ENCODE results near the gene GRIN1. TPM values are rescaled to one million over a fixed set of nuclear protein-coding genes. Genes with fewer than 3 reads are reported as not detected.

GRIN1 gene
- total RNA-seq, 2 donors from 2014 or later: 0.46 to 0.47 TPM

DNA sequence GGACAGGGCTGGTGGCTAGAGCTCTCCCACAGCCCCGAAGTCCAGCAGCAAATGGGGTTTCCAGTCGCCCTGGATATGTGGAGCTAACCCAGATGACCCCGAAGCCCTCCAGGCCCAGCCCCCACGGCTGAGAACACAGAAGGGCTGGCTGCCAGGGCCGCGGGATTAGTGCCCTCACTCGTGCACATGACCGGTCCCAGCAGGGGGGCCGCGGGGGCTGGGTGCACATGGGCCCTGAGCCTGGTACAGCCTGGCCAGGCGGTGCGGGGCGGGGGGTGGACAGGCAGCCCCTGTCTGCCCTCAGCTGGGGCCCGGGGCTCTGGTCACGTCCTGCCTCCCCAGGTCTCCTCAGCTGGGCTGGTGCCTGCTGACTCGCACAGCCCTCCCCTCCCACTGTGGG lies 55.4 kb downstream of the GRIN1 start:
- intact Hi-C loops (cut with DNase I, micrococcal nuclease): loop anchor here in 1 of 2 donors (5.0 kb wide), 1 partner anchor 52 kb away; no protein-coding TSS in a partner anchor
- ATAC-seq (no peak), DNase-seq (peak in 1 of 2 donors; percentile 54)

- peak; percentile 85 to 86 for DNase-seq
- intact Hi-C loops (cut with DNase I, micrococcal nuclease): loop anchor here in 1 of 2 donors (5.0 kb wide), 1 partner anchor 53 kb away; no protein-coding TSS in a partner anchor
- ATAC-seq: peak; percentile 51
Measured at GRCh38 chr9:137194909-137195308, 56.0 kb downstream of the GRIN1 start.

- peak; percentile 90 to 93 for DNase-seq
- intact Hi-C loops (cut with DNase I, micrococcal nuclease): no loop called here
- ATAC-seq: peak; percentile 55
Measured at GRCh38 chr9:137195525-137196220, 56.7 kb downstream of the GRIN1 start.

GRCh38 chr9:137198051-137198901 lies 59.3 kb downstream of the GRIN1 start:
- intact Hi-C loops (cut with DNase I, micrococcal nuclease): no loop called here
- DNase-seq (peak; percentile 73 to 89), ATAC-seq (peak; percentile 38)

GRCh38 chr9:137198902-137199283 lies 59.9 kb downstream of the GRIN1 start:
- DNase-seq (peak in 1 of 2 donors; percentile 41), ATAC-seq (no peak)
- intact Hi-C loops (cut with DNase I, micrococcal nuclease): no loop called here

DNA sequence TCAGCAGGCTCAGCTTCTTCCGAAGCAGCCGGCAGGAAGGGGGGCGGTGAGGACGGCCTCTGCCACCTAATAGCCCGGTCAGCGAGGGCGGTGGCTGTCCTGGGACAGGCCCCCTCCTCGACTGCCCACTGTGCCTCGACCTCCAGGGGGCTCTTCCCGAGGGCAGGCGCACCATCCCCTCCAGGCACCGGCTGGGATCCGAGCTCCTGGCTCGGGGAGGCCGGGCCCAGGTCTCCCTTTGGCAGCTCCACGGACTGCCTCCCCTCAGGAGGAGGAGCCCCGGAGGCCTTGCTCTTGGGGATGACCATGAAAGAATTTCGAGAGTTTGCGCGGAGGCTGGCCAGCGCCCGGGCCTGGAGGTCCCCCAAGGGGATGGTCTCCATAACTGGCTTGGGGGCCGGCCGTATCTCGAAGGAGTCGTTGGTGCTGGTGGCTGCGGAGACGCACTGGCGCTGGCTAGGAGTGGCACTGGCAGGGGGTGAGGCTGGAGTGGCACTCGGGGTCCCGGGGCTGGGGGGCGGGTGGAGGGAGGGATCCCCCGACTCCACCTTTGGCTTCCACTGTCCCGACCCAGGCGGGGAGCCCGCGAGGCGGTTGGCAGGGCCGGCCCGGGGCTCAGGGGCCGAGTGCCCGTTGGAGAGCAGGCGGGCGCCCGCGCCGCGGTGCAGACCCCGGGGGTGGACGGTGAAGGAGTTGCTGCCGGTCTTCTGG lies 60.6 kb downstream of the GRIN1 start:
- peak in 1 of 2 donors; percentile 30 for DNase-seq
- ATAC-seq: no peak
- intact Hi-C loops (cut with DNase I, micrococcal nuclease): no loop called here

GRCh38 chr9:137200311-137201204 lies 61.6 kb downstream of the GRIN1 start, which contains the start of gene TPRN:
Gene TPRN (minus strand): TSS chr9:137200741. CDS start chr9:137200711, 30 bp downstream.
- peak; percentile 71 for ATAC-seq
- intact Hi-C loops (cut with DNase I, micrococcal nuclease): no loop called here
- peak; percentile 99 to 100 for DNase-seq

DNA sequence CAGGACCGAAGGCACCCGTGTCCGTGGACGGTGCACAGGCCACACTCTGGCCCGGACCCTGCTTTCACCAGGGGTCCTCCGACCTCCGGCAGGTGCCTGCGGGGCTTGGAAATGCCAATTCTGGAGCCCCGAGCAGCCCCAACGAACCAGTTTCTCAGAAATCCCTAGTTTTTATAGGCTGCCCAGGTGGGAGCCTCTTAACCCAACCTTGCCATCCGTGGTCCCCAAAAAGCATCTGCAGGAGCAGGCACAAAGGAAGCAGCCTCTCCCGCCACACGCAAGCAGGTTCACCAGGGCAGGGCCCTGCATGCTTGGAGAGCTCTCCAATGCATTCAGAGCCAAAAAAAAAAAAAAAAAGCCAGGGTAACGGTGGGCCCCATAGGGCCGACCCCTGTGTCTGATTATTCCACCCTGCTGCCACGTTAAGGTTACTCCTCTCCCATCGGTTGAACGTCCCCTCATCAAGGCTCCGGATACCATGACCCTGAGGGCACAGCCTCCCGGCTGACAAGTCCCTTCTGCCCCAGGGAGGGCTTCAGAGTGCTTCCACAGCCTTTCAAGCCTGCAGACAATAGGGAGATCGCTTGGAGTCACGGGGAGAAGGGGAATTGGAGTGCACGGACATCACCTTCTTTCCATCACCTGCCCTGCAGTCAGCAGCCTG lies 62.4 kb downstream of the GRIN1 start:
- DNase-seq (no peak), ATAC-seq (no peak)
- intact Hi-C loops (cut with DNase I, micrococcal nuclease): no loop called here

- no peak for ATAC-seq
- DNase-seq: no peak
- intact Hi-C loops (cut with DNase I, micrococcal nuclease): no loop called here
Measured at GRCh38 chr9:137202966-137203365, 64.0 kb downstream of the GRIN1 start.

- ATAC-seq: no peak
- intact Hi-C loops (cut with DNase I, micrococcal nuclease): no loop called here
- DNase-seq: peak in 1 of 2 donors; percentile 24
Measured at GRCh38 chr9:137204731-137205125, 65.8 kb downstream of the GRIN1 start.

DNA sequence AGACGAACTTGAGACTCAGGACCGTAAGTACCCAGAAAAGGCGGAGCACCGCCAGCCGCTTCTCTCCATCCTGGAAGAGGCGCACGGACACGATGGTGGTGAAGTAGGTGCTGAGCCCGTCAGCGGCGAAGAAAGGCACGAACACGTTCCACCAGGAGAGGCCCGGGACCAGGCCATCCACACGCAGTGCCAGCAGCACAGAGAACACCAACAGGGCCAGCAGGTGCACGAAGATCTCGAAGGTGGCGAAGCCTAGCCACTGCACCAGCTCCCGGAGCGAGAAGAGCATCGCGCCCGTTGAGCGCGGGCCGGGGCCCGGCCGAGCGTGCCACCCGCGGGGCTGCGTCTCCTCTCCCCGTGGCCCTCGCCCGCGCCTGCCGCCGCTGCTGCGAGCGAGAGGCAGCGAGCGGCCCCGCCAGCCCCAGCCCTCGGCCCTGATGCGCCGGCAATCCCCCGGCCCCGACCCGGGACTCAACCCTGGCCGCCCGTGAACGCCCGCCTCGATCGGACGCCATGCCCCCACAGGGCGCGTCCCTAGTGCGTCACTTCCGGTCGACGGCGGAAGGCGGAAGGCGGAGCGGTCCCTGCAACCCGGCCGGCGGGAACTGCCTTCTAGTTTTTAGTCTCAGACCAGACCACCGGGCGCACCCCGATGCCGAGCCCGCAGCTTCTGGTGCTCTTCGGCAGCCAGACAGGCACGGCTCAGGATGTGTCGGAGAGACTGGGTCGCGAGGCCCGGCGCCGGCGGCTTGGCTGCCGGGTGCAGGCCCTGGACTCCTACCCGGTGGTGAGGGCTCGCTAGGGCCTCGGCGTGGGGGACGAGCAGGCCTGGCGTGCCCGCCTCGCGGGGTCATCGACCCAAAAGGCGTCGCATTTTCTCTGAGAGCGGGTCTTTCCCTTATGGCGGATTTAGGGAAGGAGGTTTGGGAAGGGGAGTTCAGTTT lies 66.4 kb downstream of the GRIN1 start, which contains the start of the genes NDOR1 and TMEM203:
Gene NDOR1 (plus strand): TSS at position 575 of the 944 bp plus-strand sequence. CDS start 78 bp downstream, at position 653.
Gene TMEM203 (minus strand): TSS at position 523 of the 944 bp plus-strand sequence. CDS start 234 bp downstream, at position 289.
- intact Hi-C loops (cut with DNase I, micrococcal nuclease): no loop called here
- DNase-seq (peak; percentile 87 to 95), ATAC-seq (peak; percentile 64)

GRCh38 chr9:137206602-137207001 lies 67.6 kb downstream of the GRIN1 start:
- no peak for DNase-seq
- intact Hi-C loops (cut with DNase I, micrococcal nuclease): no loop called here
- ATAC-seq: no peak

- ATAC-seq (no peak), DNase-seq (no peak)
- intact Hi-C loops (cut with DNase I, micrococcal nuclease): no loop called here
Measured at GRCh38 chr9:137211532-137211931, 72.6 kb downstream of the GRIN1 start.

- DNase-seq (peak in 1 of 2 donors; percentile 6), ATAC-seq (no peak)
- intact Hi-C loops (cut with DNase I, micrococcal nuclease): no loop called here
Measured at GRCh38 chr9:137212520-137212919, 73.6 kb downstream of the GRIN1 start.

GRCh38 chr9:137213160-137214060 lies 74.5 kb downstream of the GRIN1 start:
- intact Hi-C loops (cut with DNase I, micrococcal nuclease): no loop called here

More at GRCh38 chr9:137213160-137214060, 74.5 kb downstream of the GRIN1 start:
- no peak for ATAC-seq
- peak in 1 of 2 donors; percentile 23 for DNase-seq
